H9 (cell line): ENCODE results near the gene BAZ2A. TPM values are rescaled to one million over a fixed set of nuclear protein-coding genes. Genes with fewer than 3 reads are reported as not detected.

Source experiments
- DNase-seq: peaks from one replicate; pipeline ENCODE4 v3.0.0-alpha.2; 2017
- H2AFZ ChIP-seq: one replicate; pipeline ENCODE4 v1.6.1; 2013; ENCODE audit warnings: mild to moderate bottlenecking, low read length, control low read depth, moderate library complexity
- H2AK5ac ChIP-seq: 2 replicates; pipeline ENCODE4 v1.6.1; 2013; ENCODE audit warnings: low read length, control low read depth, mixed read lengths; ENCODE audit not compliant: insufficient read length
- H2BK120ac ChIP-seq: one replicate; pipeline ENCODE4 v1.6.1; 2013; ENCODE audit warnings: low read depth, mild to moderate bottlenecking, low read length, control low read depth, inconsistent platforms; ENCODE audit not compliant: poor library complexity, severe bottlenecking
- H2BK12ac ChIP-seq: 2 replicates; pipeline ENCODE4 v1.6.1; 2013; ENCODE audit warnings: low read length, control low read depth, mixed read lengths, low read depth; ENCODE audit not compliant: insufficient read length
- H2BK15ac ChIP-seq: 2 replicates; pipeline ENCODE4 v1.6.1; 2013; ENCODE audit warnings: low read depth, low read length, control low read depth
- H2BK20ac ChIP-seq: one replicate; pipeline ENCODE4 v1.6.1; 2013; ENCODE audit warnings: low read depth, mild to moderate bottlenecking, low read length, control low read depth, inconsistent platforms; ENCODE audit not compliant: poor library complexity, severe bottlenecking
- H2BK5ac ChIP-seq: 2 replicates; pipeline ENCODE4 v1.6.1; 2013; ENCODE audit warnings: low read length, control low read depth, mixed read lengths; ENCODE audit not compliant: insufficient read length
- H3K14ac ChIP-seq: 2 replicates; pipeline ENCODE4 v1.6.1; 2013; ENCODE audit warnings: low read length, control low read depth; ENCODE audit not compliant: insufficient read depth
- H3K18ac ChIP-seq: 2 replicates; pipeline ENCODE4 v1.6.1; 2013; ENCODE audit warnings: low read depth, mild to moderate bottlenecking, mixed read lengths, low read length, control low read depth; ENCODE audit not compliant: insufficient read length
- H3K23ac ChIP-seq: 2 replicates; pipeline ENCODE4 v1.6.1; 2013; ENCODE audit warnings: low read length, control low read depth, mixed read lengths, low read depth; ENCODE audit not compliant: insufficient read length
- H3K23me2 ChIP-seq: 2 replicates; pipeline ENCODE4 v1.6.1; 2013; ENCODE audit warnings: low read depth, mild to moderate bottlenecking, mixed read lengths, low read length, control low read depth; ENCODE audit not compliant: insufficient read length, poor library complexity, severe bottlenecking
- H3K27ac ChIP-seq: 2 replicates; pipeline ENCODE4 v1.5.1; 2013; ENCODE audit warnings: low read length, control low read depth, mixed read lengths, low read depth; ENCODE audit not compliant: insufficient read length
- H3K27me3 ChIP-seq: 2 replicates; pipeline ENCODE4 v1.6.1; 2013; ENCODE audit warnings: low read length, control low read depth, inconsistent platforms; ENCODE audit not compliant: insufficient read depth
- H3K4ac ChIP-seq: 2 replicates; pipeline ENCODE4 v1.6.1; 2013; ENCODE audit warnings: low read depth, mild to moderate bottlenecking, control low read depth, inconsistent platforms, low read length, moderate library complexity
- H3K4me1 ChIP-seq: 2 replicates; pipeline ENCODE4 v1.6.1; 2013; ENCODE audit warnings: low read length, control low read depth, inconsistent platforms; ENCODE audit not compliant: insufficient read depth
- H3K4me2 ChIP-seq: 2 replicates; pipeline ENCODE4 v1.6.1; 2013; ENCODE audit warnings: low read length, control low read depth, mixed read lengths; ENCODE audit not compliant: insufficient read length, insufficient read depth
- H3K56ac ChIP-seq: 2 replicates; pipeline ENCODE4 v1.6.1; 2013; ENCODE audit warnings: low read depth, mild to moderate bottlenecking, mixed read lengths, low read length, control low read depth; ENCODE audit not compliant: insufficient read length
- H3K79me1 ChIP-seq: 2 replicates; pipeline ENCODE4 v1.6.1; 2013; ENCODE audit warnings: low read depth, mild to moderate bottlenecking, moderate library complexity, low read length, control low read depth, inconsistent platforms; ENCODE audit not compliant: insufficient read depth, poor library complexity, severe bottlenecking
- H3K79me2 ChIP-seq: 2 replicates; pipeline ENCODE4 v1.6.1; 2013; ENCODE audit warnings: low read length, control low read depth, inconsistent platforms; ENCODE audit not compliant: insufficient read depth
- H3K9ac ChIP-seq: 2 replicates; pipeline ENCODE4 v1.6.1; 2013; ENCODE audit warnings: low read length, control low read depth, mixed read lengths; ENCODE audit not compliant: insufficient read length; ENCODE audit errors: extremely low read depth
- H3K9me3 ChIP-seq: one replicate; pipeline ENCODE4 v1.6.1; 2013; ENCODE audit warnings: low read depth, low read length, inconsistent platforms; ENCODE audit not compliant: control insufficient read depth
- H3T11ph ChIP-seq: one replicate; pipeline ENCODE4 v1.6.1; 2013; ENCODE audit warnings: mild to moderate bottlenecking, low read length, control low read depth, inconsistent platforms
- H4K20me1 ChIP-seq: one replicate; pipeline ENCODE4 v1.6.1; 2013; ENCODE audit not compliant: control insufficient read depth, insufficient read length, insufficient read depth
- H4K5ac ChIP-seq: 2 replicates; pipeline ENCODE4 v1.6.1; 2013; ENCODE audit warnings: low read depth, mild to moderate bottlenecking, mixed read lengths, low read length, control low read depth; ENCODE audit not compliant: insufficient read length
- H4K8ac ChIP-seq: replicated peaks from 2 replicates; pipeline ENCODE4 v1.6.1; 2013; ENCODE audit warnings: low read length, control low read depth, mixed read lengths, low read depth; ENCODE audit not compliant: insufficient read length
- H4K91ac ChIP-seq: 2 replicates; pipeline ENCODE4 v1.6.1; 2013; ENCODE audit warnings: low read depth, mild to moderate bottlenecking, moderate library complexity, mixed read lengths, low read length, control low read depth; ENCODE audit not compliant: insufficient read length
- H3K27ac Mint-ChIP-seq, 3 experiments: 2 replicates in 2 of 3; 3 replicates in 1 of 3; pipeline ENCODE4 v1.8.0; 2020 to 2021; ENCODE audit warnings: mixed read lengths in 3 of 3, mild to moderate bottlenecking in 1 of 3, moderate library complexity in 1 of 3
- H3K27me3 Mint-ChIP-seq: 2 replicates; pipeline ENCODE4 v1.8.0; 2021; ENCODE audit warnings: low read depth, mild to moderate bottlenecking, moderate library complexity, mixed read lengths
- H3K36me3 Mint-ChIP-seq, 3 experiments: 2 replicates in 2 of 3; 3 replicates in 1 of 3; pipeline ENCODE4 v1.8.0; 2020 to 2021; ENCODE audit warnings: low read depth in 3 of 3, mixed read lengths in 3 of 3; ENCODE audit not compliant: insufficient read depth in 1 of 3
- H3K4me1 Mint-ChIP-seq, 2 experiments: 2 replicates each; pipeline ENCODE4 v1.8.0; 2020; ENCODE audit warnings: mixed read lengths in 2 of 2
- H3K4me3 Mint-ChIP-seq, 2 experiments: 2 replicates in 1 of 2; 3 replicates in 1 of 2; pipeline ENCODE4 v1.8.0; 2020 to 2021; ENCODE audit warnings: mild to moderate bottlenecking in 2 of 2, mixed read lengths in 2 of 2, moderate library complexity in 1 of 2
- H3K9me3 Mint-ChIP-seq, 2 experiments: 2 replicates in 1 of 2; 3 replicates in 1 of 2; pipeline ENCODE4 v1.8.0; 2020; ENCODE audit warnings: mild to moderate bottlenecking in 2 of 2, mixed read lengths in 2 of 2, moderate library complexity in 1 of 2
- WGBS: extraction: QIAGEN DNeasy Blood & Tissue Kit; methylation state at CpG from one replicate; pipeline ENCODE4 v1.1.7; 2013; ENCODE audit warnings: missing lambda C conversion rate, low lambda C conversion rate, mixed read lengths; ENCODE audit not compliant: insufficient read length; ENCODE audit errors: extremely low coverage; 5-methylcytosine and 5-hydroxymethylcytosine counted together
- long read RNA-seq: library from polyadenylated mRNA; unstranded; transcript quantifications from one replicate; pipeline ENCODE4 v2.0.0, GENCODE V29; 2020
- total RNA-seq: library from RNA; stranded (reverse); gene quantifications from 2 replicates; pipeline ENCODE4 v1.2.1, GENCODE V29; 2021
- TF ChIP-seq, protein P1 (sequence below): fragments of 200-600 bp; sonication (generic); conservative IDR thresholded peaks from 3 replicates; pipeline ENCODE4 v1.8.0; 2021; ENCODE audit warnings: antibody characterized with exemption, mild to moderate bottlenecking

The BAZ2A gene
- 94.1 and 108 TPM in 2 replicates for total RNA-seq
- long read RNA-seq, full-length matches to known transcripts = 1 of 118 reads
- long read RNA-seq, partial matches to known transcripts = 63 of 118 reads
- long read RNA-seq, other reads (novel, unspliced or antisense) = 54 of 118 reads

DNA sequence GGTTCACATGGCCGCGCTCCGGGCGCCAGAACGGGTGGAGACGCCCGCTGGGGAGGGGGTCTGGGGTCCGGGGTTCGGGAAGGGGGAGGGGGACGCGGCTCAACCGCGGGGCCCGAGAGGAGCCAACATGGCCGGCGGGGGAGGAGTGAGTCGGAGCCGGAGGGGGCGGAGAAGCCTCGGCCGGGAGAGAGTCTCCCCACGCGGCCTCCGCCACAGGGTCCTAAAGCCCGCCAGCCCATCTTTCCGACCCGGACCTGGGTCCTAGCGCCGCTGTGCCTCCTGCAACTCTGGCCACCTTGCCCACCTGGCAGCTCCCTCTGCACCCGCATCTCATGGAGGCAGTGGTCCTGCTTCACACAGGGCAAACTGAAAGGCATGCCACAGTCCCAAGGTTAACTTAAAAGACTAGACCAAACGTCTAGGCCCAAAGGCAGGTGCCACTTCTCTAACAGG is at the start of gene BAZ2A:
BAZ2A (minus strand) TSS at position 147 of the 453 bp plus-strand sequence. CDS start 12,796 bp downstream, outside the sequence.
- H3T11ph ChIP-seq = no peak within 1 kb of the TSS
- no peak within 1 kb of the TSS for H3K23ac ChIP-seq
- Mint-ChIP-seq H3K4me3 (peak within 1 kb of the TSS; percentile 97 to 98), H3K27ac (peak within 1 kb of the TSS; percentile 4 to 38 (median 37); a peak in 6 of 7 replicates), H3K4me1 (peaks cover 48 to 54% of the 10 kb centered on the region in 2 experiments), H3K36me3 (peaks cover 2 to 16% (median 13%) of the 10 kb centered on the region in 3 experiments; a peak in 5 of 7 replicates), H3K27me3 (no peaks in the 10 kb centered on the region), H3K9me3 (peaks cover 0 to 6% of the 10 kb centered on the region in 2 experiments; a peak in 2 of 5 replicates)
- H3K79me2 ChIP-seq = peaks cover 23% of the 10 kb centered on the region; the same call in 1 of the 2 replicates
- H3K23me2 ChIP-seq = peaks cover 20% of the 10 kb centered on the region
- no peak within 1 kb of the TSS for H3K4ac ChIP-seq
- H3K4me1 ChIP-seq = peaks cover 14% of the 10 kb centered on the region; the same call in 1 of the 2 replicates
- no peak within 1 kb of the TSS for H3K27ac ChIP-seq
- H3K9ac ChIP-seq = peak within 1 kb of the TSS; percentile 77
- H3K79me1 ChIP-seq = peaks cover 2% of the 10 kb centered on the region
- H3K14ac ChIP-seq = peak within 1 kb of the TSS; percentile 75; the same call in 1 of the 2 replicates
- peak within 1 kb of the TSS; percentile 42 for H3K18ac ChIP-seq
- no peaks in the 10 kb centered on the region for H3K9me3 ChIP-seq
- H2BK12ac ChIP-seq = no peak within 1 kb of the TSS
- no peak within 1 kb of the TSS for H4K5ac ChIP-seq
- H3K56ac ChIP-seq = no peak within 1 kb of the TSS
- H3K27me3 ChIP-seq = no peaks in the 10 kb centered on the region
- H2AFZ ChIP-seq = no peak within 1 kb of the TSS
- H2BK15ac ChIP-seq = no peak within 1 kb of the TSS; the same call in 1 of the 2 replicates
- H4K91ac ChIP-seq = no peak within 1 kb of the TSS
- no peak within 1 kb of the TSS for H2BK20ac ChIP-seq
- peak within 1 kb of the TSS; percentile 98 for H3K4me2 ChIP-seq
- no peak within 1 kb of the TSS for H2AK5ac ChIP-seq
- DNase-seq = peak; percentile 96
- TF ChIP-seq, protein P1, sequence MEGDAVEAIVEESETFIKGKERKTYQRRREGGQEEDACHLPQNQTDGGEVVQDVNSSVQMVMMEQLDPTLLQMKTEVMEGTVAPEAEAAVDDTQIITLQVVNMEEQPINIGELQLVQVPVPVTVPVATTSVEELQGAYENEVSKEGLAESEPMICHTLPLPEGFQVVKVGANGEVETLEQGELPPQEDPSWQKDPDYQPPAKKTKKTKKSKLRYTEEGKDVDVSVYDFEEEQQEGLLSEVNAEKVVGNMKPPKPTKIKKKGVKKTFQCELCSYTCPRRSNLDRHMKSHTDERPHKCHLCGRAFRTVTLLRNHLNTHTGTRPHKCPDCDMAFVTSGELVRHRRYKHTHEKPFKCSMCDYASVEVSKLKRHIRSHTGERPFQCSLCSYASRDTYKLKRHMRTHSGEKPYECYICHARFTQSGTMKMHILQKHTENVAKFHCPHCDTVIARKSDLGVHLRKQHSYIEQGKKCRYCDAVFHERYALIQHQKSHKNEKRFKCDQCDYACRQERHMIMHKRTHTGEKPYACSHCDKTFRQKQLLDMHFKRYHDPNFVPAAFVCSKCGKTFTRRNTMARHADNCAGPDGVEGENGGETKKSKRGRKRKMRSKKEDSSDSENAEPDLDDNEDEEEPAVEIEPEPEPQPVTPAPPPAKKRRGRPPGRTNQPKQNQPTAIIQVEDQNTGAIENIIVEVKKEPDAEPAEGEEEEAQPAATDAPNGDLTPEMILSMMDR = no peak
- no peaks in the 10 kb centered on the region for H4K20me1 ChIP-seq
- H4K8ac ChIP-seq = no peak within 1 kb of the TSS
- H2BK5ac ChIP-seq = no peak within 1 kb of the TSS
- H2BK120ac ChIP-seq = no peak within 1 kb of the TSS
- WGBS = no CpG with 5 or more reads among the region's 31 CpGs
